HG03108 (cell line): ENCODE data around the gene SIGLEC5.
"Not testable (repeated sequence)": the region's sequence is repeated elsewhere in the genome, so short reads cannot be mapped to it uniquely, and the experiment has no call there.

ENCODE experiments used
- ATAC-seq: cut with Tn5 transposase; IDR thresholded peaks from one replicate; pipeline ENCODE4 v1.9.1; 2021; ENCODE audit warnings: moderate library complexity; ENCODE audit not compliant: unreplicated experiment

SIGLEC5 gene, protein sequence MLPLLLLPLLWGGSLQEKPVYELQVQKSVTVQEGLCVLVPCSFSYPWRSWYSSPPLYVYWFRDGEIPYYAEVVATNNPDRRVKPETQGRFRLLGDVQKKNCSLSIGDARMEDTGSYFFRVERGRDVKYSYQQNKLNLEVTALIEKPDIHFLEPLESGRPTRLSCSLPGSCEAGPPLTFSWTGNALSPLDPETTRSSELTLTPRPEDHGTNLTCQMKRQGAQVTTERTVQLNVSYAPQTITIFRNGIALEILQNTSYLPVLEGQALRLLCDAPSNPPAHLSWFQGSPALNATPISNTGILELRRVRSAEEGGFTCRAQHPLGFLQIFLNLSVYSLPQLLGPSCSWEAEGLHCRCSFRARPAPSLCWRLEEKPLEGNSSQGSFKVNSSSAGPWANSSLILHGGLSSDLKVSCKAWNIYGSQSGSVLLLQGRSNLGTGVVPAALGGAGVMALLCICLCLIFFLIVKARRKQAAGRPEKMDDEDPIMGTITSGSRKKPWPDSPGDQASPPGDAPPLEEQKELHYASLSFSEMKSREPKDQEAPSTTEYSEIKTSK

GRCh38 chr19:51630315-51630714 lies at the start of gene SIGLEC5:
SIGLEC5 (minus strand) TSS chr19:51630401; CDS start chr19:51630335, 66 bp downstream.
- not testable (repeated sequence) for ATAC-seq

GRCh38 chr19:51676566-51677083 lies 46.4 kb upstream of the SIGLEC5 start:
- no peak for ATAC-seq

DNA sequence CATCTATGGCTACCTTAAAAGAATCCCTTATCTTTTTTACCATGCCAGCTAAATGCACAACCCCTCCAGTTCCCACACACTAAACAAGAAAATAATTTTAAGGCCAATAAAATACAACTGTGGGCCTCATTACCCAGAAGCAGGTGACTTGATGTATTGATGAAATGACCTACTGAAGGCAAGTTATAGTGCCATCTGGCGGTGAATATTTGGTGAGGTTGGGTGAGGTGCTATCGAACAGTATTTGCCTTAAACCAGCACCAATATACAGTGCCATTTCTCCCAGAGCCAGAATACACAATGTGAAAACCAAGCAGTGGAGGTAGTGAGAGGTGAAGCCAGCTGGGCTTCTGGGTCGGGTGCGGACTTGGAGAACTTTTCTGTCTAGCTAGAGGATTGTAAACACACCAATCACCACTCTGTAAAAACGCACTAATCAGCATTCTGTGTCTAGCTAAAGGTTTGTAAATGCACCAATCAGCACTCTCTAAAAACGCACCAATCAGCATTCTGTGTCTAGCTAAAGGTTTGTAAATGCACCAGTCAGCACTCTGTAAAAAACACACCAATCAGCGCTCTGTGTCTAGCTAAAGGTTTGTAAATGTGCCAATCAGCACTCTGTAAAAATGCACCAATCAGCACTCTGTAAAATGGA lies 45.8 kb upstream of the SIGLEC5 start:
- ATAC-seq: not testable (repeated sequence)

- ATAC-seq: no peak
Observed at GRCh38 chr19:51668216-51668615, 38.0 kb upstream of the SIGLEC5 start.

GRCh38 chr19:51664997-51665396 lies 34.8 kb upstream of the SIGLEC5 start:
- no peak for ATAC-seq

GRCh38 chr19:51664131-51664530 lies 33.9 kb upstream of the SIGLEC5 start:
- no peak for ATAC-seq

- no peak for ATAC-seq
Observed at GRCh38 chr19:51663650-51664049, 33.4 kb upstream of the SIGLEC5 start.

DNA sequence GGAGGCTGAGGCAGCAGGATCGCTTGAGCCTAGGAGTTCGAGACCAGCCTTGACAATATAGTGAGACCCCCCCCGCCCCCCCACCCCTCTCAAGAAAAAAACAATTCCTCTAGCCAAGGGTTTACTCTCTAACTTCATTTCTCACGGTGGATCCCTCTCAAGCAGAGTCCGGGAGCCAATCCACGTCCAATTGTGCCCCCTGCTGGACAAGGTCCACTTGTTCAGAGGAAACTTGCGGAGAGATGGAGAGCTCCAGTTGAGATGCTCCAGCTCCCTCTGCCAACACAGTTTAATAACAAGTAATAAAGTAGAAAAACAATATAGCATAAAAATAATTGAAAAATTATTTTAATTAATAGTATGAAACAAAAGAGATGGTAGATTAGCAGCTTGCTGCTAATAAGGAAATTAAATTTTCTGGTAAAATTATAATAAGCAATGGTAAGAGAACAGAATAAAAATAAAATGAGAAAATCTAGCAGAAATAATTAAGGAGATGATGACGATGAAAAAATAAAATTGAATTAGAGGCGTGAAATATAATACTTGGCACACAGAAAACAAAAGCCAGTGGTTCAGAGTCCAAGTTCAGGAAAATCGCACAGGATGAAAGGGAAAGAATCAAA lies 30.9 kb upstream of the SIGLEC5 start:
- no peak for ATAC-seq

GRCh38 chr19:51654783-51655182 lies 24.6 kb upstream of the SIGLEC5 start:
- ATAC-seq: no peak

DNA sequence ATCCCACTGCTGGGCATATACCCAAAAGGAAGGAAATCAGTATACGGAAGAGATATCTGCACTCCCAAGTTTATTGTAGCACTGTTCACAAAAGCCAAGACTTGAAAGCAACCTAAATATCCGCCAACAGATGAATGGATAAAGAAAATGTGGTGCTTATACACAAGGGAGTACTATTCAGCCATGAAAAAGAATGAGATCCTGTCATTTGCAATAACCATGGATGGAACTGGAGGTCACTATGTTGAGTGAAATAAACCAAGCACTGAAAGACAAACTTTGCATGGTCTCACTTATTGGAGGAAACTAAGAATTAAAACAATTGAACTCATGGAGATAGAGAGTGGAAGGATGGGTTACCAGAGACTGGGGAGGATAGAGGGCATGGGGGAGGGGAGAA lies 23.0 kb upstream of the SIGLEC5 start:
- ATAC-seq: no peak

GRCh38 chr19:51652266-51652665 lies 22.1 kb upstream of the SIGLEC5 start:
- ATAC-seq: no peak

- no peak for ATAC-seq
Observed at GRCh38 chr19:51651216-51651846, 21.1 kb upstream of the SIGLEC5 start.

- no peak for ATAC-seq
Observed at GRCh38 chr19:51647318-51647717, 17.1 kb upstream of the SIGLEC5 start.

DNA sequence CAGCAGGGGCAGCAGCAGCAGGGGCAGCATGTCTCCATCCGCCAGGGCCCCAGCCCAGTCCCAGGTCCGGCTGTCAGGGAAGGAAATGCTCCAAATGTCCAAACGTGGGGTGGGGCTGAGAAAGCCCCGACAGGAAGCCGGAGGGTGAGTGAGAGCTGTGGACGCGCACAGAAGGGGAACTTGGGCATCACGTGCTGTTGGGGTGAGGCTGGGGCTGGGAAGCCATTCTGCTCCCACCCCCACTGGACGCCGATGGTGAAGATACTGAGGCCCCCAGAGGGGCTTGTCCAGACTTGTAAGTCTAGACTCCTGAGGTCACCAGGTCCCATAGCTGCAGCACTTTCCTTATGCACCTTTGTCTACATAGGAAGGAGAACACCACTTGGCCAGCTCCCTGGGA lies 16.5 kb upstream of the SIGLEC5 start, which contains the start of gene SIGLEC14:
Gene SIGLEC14 (minus strand): TSS at position 96 of the 400 bp plus-strand sequence. CDS start 66 bp downstream, at position 30.
- not testable (repeated sequence) for ATAC-seq

GRCh38 chr19:51644636-51645271 lies 14.6 kb upstream of the SIGLEC5 start:
- ATAC-seq: no peak

GRCh38 chr19:51641648-51642047 lies 11.4 kb upstream of the SIGLEC5 start:
- ATAC-seq: no peak

- ATAC-seq: no peak
Observed at GRCh38 chr19:51640386-51640785, 10.2 kb upstream of the SIGLEC5 start.

GRCh38 chr19:51639916-51640315 lies 9.7 kb upstream of the SIGLEC5 start:
- ATAC-seq: no peak

- ATAC-seq: no peak
Observed at GRCh38 chr19:51637362-51637978, 7.3 kb upstream of the SIGLEC5 start.

GRCh38 chr19:51632126-51632525 lies 1.9 kb upstream of the SIGLEC5 start:
- ATAC-seq: no peak
